Mesothelial cell of epicardium (in vitro differentiated cells): ENCODE data around the gene EXTL2. TPM values are rescaled to one million over a fixed set of nuclear protein-coding genes. Genes with fewer than 3 reads are reported as not detected.

Experiments
- DNase-seq, 2 experiments: peaks; one replicate each; pipeline ENCODE4 v3.0.0; 2021; ENCODE audit warnings: low spot score in 2 of 2; ENCODE audit not compliant: unreplicated experiment in 2 of 2
- H3K27ac Mint-ChIP-seq: 2 replicates; pipeline ENCODE4 v1.8.0; 2021; ENCODE audit warnings: mixed read lengths
- H3K27me3 Mint-ChIP-seq: 2 replicates; pipeline ENCODE4 v1.8.0; 2021; ENCODE audit warnings: low read depth, mixed read lengths
- H3K36me3 Mint-ChIP-seq: 2 replicates; pipeline ENCODE4 v1.8.0; 2021; ENCODE audit warnings: mixed read lengths
- H3K4me1 Mint-ChIP-seq: 2 replicates; pipeline ENCODE4 v1.8.0; 2021; ENCODE audit warnings: mixed read lengths
- H3K4me3 Mint-ChIP-seq: 2 replicates; pipeline ENCODE4 v1.8.0; 2021; ENCODE audit warnings: mild to moderate bottlenecking, moderate library complexity, mixed read lengths
- H3K9me3 Mint-ChIP-seq: 2 replicates; pipeline ENCODE4 v1.8.0; 2021; ENCODE audit warnings: mixed read lengths
- total RNA-seq: library from RNA; stranded (reverse); gene quantifications from 3 replicates; pipeline ENCODE4 v1.2.1, GENCODE V29; 2021
- TF ChIP-seq, protein P1 (sequence below): fragments of 200-600 bp; sonication (generic); IDR thresholded peaks from one replicate; pipeline ENCODE4 v1.5.0; 2021; ENCODE audit warnings: antibody characterized with exemption; ENCODE audit not compliant: unreplicated experiment

EXTL2 gene, protein sequence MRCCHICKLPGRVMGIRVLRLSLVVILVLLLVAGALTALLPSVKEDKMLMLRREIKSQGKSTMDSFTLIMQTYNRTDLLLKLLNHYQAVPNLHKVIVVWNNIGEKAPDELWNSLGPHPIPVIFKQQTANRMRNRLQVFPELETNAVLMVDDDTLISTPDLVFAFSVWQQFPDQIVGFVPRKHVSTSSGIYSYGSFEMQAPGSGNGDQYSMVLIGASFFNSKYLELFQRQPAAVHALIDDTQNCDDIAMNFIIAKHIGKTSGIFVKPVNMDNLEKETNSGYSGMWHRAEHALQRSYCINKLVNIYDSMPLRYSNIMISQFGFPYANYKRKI
- total RNA-seq = 49.8 to 52.0 TPM (median 50.2 TPM) in 3 replicates

DNA sequence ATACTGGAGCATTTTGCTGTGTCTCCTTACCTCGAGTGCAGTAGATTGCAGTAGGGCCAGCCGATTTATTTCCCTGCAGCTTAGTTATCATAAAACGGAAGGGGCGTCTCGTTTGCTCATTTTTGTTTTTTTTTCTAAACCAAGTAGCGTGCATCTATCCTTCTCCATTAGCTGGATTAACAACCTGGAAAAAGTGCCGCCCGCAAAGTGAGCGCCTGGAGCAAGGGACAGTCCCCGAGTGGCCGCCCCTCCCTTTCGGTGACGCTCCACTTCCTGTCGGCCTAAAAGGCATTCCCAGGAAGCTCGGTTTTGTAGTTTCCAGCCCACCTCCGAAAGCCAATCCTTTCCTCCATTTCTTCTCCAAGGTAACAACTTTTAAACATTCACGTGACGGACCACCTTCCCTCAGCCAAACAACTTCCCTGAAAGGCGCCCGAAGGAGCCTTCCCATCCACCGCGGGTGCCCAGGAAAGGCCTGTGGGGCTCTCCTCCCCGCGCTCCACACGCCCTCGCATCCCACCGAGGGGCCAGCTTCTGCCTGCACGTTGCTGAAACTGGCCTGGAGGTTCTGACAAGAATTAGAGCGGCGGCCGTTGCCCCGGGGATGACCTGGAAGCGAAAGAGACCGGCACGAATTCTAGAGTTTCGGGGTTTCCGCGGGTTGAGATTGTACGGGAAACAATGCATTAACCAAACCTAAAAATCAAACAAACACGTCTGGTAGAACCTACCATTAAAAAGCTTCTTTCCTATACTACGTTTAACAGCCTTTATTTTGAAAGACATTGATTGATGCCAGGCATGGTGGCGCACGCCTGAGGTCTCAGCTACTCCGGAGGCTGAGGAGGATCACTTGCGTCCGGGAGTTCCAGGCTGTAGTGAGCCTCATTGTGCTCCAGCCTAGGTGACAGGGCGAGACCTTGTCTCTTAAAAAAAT, at the start of gene EXTL2:
EXTL2 (minus strand) TSS at position 240 of the 937 bp plus-strand sequence. CDS start 6,085 bp downstream, outside the sequence.
- Mint-ChIP-seq H3K4me3 (peak within 1 kb of the TSS; percentile 99), H3K4me1 (peaks cover 38% of the 10 kb centered on the region), H3K27ac (peak within 1 kb of the TSS; percentile 98), H3K27me3 (no peaks in the 10 kb centered on the region), H3K9me3 (peaks cover 12% of the 10 kb centered on the region), H3K36me3 (peaks cover 27% of the 10 kb centered on the region)
- DNase-seq = peak; percentile 61 to 79
- TF ChIP-seq, protein P1, sequence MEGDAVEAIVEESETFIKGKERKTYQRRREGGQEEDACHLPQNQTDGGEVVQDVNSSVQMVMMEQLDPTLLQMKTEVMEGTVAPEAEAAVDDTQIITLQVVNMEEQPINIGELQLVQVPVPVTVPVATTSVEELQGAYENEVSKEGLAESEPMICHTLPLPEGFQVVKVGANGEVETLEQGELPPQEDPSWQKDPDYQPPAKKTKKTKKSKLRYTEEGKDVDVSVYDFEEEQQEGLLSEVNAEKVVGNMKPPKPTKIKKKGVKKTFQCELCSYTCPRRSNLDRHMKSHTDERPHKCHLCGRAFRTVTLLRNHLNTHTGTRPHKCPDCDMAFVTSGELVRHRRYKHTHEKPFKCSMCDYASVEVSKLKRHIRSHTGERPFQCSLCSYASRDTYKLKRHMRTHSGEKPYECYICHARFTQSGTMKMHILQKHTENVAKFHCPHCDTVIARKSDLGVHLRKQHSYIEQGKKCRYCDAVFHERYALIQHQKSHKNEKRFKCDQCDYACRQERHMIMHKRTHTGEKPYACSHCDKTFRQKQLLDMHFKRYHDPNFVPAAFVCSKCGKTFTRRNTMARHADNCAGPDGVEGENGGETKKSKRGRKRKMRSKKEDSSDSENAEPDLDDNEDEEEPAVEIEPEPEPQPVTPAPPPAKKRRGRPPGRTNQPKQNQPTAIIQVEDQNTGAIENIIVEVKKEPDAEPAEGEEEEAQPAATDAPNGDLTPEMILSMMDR = no peak

DNA sequence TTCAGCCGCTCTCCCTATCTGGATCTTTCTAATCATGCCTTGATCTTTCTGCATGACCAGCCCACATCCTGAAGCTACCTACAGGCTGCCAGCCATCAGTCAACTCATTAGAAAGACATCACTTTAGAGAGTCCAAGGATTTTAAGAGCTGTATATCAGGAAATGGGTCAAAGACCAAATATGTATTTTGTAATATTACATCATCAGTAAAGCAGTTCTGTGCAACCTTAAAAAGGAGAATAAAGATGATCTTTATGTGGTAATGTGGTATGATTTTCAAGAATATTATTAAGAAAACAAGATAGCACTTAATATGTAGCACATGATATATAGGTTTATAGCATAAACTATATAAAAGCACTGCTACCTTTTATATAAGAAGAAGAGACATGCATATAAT, 48.9 kb upstream of the EXTL2 start:
- Mint-ChIP-seq H3K27me3 (no peaks in the 10 kb centered on the region), H3K9me3 (peaks cover 28% of the 10 kb centered on the region), H3K4me3 (no peak overlapping the region), H3K36me3 (peaks cover 64% of the 10 kb centered on the region), H3K27ac (no peak overlapping the region), H3K4me1 (peaks cover 3% of the 10 kb centered on the region)
- no peak for DNase-seq
- TF ChIP-seq, protein P1 = no peak

DNA sequence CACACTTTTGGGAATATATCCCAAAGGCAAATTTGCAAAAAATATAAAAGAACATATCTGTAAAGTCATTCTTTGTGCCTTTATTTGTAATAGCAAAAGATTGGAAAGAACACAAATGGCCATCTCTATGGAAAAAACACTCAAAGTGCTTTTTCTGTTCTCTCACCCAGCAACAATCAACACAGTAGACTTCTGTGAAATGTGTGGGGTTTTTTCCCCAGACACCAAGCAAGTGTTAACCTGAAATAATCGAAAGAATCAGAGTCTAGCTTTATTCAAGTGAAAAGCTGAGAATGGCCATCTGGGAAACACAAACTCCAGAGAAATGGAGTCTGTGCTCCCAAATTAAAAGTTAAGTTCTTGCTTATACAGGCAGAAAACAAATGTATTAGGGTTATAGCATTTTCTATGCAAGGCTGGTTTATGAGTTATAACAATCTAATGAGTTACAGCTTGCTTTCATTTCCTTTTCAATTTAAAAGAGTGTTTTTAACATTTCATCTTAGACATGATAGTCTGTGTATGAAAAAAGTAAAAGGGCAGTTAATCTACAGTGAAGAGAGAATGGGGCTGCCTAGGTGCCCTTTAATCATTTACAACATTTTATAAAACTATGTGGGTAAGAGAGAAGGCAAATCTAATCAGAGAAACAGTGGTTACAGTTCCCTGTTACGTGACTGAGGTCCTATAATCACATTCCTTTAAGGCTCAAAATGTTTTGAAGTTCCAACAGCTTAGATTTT, 47.8 kb upstream of the EXTL2 start:
- Mint-ChIP-seq H3K27me3 (no peaks in the 10 kb centered on the region), H3K4me3 (no peak overlapping the region), H3K9me3 (peaks cover 23% of the 10 kb centered on the region), H3K4me1 (peaks cover 3% of the 10 kb centered on the region), H3K36me3 (peaks cover 63% of the 10 kb centered on the region), H3K27ac (no peak overlapping the region)
- no peak for DNase-seq
- TF ChIP-seq, protein P1 = no peak

DNA sequence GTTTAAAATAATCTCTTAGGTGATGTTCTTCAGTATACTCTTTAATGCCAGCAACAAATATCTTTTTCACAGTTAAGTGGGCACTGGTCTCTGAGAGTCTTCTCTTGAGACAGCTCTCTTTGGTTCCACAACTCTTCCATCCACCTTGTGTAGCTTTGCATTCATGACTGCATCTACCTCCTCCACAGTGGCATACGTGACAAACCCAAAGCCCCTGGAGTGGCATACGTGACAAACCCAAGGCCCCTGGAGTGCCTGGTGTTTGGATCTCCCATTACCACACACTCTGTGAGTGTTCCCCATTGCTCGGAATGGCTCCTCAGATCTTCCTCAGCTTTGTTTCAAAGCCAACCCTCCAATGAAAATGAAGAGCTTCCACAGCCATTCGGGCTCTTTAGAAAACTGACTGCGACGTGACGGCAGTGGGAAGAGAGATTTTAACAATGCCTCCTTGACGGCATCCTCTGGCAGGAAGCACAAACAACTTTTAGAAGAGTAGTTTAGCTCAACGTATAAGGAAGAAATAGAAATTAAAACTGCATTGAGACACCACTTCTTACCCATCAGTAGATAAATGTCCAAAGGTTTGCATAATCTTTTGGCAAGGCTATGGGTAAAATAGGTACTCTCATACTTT, 47.1 kb upstream of the EXTL2 start:
- H3K27ac Mint-ChIP-seq = no peak overlapping the region
- TF ChIP-seq, protein P1 = no peak
- H3K36me3 Mint-ChIP-seq = peaks cover 59% of the 10 kb centered on the region

DNA sequence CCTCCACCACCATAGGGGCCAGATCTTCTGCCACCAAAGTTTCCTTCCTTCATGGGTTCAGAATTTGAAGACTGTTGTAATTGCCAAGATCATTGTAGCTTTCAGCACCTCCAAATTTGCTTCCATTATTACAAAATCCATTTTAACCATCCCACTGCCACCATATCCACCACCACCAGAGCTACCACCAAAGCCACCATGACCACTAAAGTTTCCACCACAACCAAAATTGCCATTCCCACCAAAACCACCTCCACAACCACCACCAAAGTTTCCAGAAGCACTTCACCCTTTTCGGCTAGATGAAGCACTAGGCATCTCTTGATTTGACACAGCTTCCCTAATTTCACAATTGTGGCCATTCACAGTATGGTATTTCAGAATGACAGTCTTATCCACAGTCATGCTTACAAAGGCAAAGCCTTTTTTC, 46.5 kb upstream of the EXTL2 start:
- Mint-ChIP-seq H3K36me3 (peaks cover 53% of the 10 kb centered on the region), H3K9me3 (peaks cover 12% of the 10 kb centered on the region), H3K27ac (no peak overlapping the region)

More for the DNA sequence above, 47.1 kb upstream of the EXTL2 start:
- Mint-ChIP-seq H3K9me3 (peaks cover 18% of the 10 kb centered on the region), H3K4me1 (peaks cover 3% of the 10 kb centered on the region), H3K27me3 (no peaks in the 10 kb centered on the region), H3K4me3 (no peak overlapping the region)
- DNase-seq = no peak

More for the DNA sequence above, 46.5 kb upstream of the EXTL2 start:
- DNase-seq = no peak
- TF ChIP-seq, protein P1 = no peak
- Mint-ChIP-seq H3K27me3 (no peaks in the 10 kb centered on the region), H3K4me3 (no peak overlapping the region), H3K4me1 (peaks cover 3% of the 10 kb centered on the region)
